GM10266 (cell line): ENCODE data around the gene MORC3.
"Not testable (repeated sequence)": the region's sequence is repeated elsewhere in the genome, so short reads cannot be mapped to it uniquely, and the experiment has no call there.

ENCODE experiments used
- DNase-seq: peaks from one replicate; pipeline ENCODE4 v3.0.0; 2012; ENCODE audit errors: extremely low spot score
- CTCF ChIP-seq: IDR thresholded peaks from 2 replicates; pipeline ENCODE4 v1.5.1; 2012; ENCODE audit warnings: mild to moderate bottlenecking, low read depth; ENCODE audit not compliant: control insufficient read depth, insufficient read depth; ENCODE audit errors: missing control alignments

The MORC3 gene

GRCh38 chr21:36388096-36388495 lies 68.1 kb downstream of the MORC3 start:
- no peak for DNase-seq
- TF ChIP-seq CTCF, result no peak

- no peak for DNase-seq
- no peak for TF ChIP-seq CTCF
Observed at GRCh38 chr21:36388835-36389234, 68.8 kb downstream of the MORC3 start.

- not testable (repeated sequence) for DNase-seq
Observed at GRCh38 chr21:36391649-36392048, 71.7 kb downstream of the MORC3 start.

GRCh38 chr21:36395353-36396111 lies 75.5 kb downstream of the MORC3 start:
- DNase-seq, result no peak
- no peak for TF ChIP-seq CTCF

GRCh38 chr21:36396325-36396724 lies 76.3 kb downstream of the MORC3 start:
- DNase-seq, result no peak
- no peak for TF ChIP-seq CTCF

- DNase-seq, result no peak
- TF ChIP-seq CTCF, result no peak
Observed at GRCh38 chr21:36396971-36397370, 77.0 kb downstream of the MORC3 start.

- no peak for DNase-seq
- TF ChIP-seq CTCF, result no peak
Observed at GRCh38 chr21:36397606-36398005, 77.6 kb downstream of the MORC3 start.

- DNase-seq, result not testable (repeated sequence)
Observed at GRCh38 chr21:36399736-36400135, 79.7 kb downstream of the MORC3 start.
